ENCODE results near the gene JAKMIP3.
A peak's percentile ranks its signal among the peaks of the same experiment; 100 is the strongest.

JAKMIP3 gene

GRCh38 chr10:132097609-132098377 is 32.0 kb downstream of the JAKMIP3 start:
- DNase-seq (ENCODE audit: low spot score), result no peak

GRCh38 chr10:132098539-132099388 is 33.0 kb downstream of the JAKMIP3 start:
- no peak for DNase-seq (ENCODE audit: low spot score)

DNA sequence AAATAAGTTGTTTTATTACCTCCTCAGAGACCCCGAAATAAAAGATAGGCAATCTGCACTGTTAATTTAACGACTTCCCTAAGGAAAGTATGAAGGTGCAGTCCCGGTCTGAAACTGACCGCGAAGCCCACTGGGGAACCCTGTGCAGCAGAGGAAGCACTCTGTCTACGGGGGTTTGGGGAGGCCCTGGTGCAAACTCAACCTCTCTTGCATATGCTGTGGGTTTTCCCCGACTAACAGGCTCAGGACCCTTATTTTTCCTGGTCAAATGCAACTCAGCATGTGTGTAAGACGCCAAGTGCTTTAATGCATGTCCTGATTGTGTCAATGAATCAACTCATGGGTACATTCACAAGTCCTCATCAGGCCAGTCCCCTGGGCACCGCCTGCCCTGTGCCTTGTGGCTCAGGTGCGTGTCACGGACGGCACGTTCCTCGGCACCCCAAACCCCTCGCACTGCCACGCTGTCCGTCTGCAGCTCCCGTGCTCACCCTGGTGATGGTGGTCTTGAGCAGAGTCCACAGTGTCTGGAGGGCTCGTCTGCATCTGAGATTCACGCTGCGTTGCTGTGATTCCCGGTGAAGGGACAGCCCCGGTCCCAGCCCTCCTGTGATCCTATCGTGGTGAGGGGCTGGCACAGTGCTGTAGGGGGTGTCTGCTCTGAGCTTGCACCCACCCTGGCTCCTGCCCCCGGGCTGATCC is 33.8 kb downstream of the JAKMIP3 start:
- DNase-seq (ENCODE audit: low spot score), result no peak

DNA sequence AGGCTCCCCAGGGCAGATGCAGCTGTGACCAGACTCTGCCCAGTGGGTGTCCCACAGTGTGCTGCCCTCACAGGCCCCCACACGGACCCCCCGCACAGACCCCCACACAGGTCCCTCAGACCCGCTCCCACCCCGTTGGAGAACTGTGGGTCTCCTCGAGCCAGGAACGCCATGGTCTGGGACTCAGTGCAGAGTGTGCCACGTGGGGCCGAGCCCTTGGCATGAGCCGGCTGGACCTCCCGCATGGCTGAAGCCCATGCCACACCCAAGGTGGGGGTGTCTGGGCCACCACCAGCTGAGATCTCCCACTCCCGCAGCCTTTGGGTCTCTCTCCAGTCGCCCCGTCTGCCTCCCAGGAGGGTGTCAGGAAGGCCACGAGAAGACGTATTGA is 34.3 kb downstream of the JAKMIP3 start:
- no peak for DNase-seq (ENCODE audit: low spot score)

DNA sequence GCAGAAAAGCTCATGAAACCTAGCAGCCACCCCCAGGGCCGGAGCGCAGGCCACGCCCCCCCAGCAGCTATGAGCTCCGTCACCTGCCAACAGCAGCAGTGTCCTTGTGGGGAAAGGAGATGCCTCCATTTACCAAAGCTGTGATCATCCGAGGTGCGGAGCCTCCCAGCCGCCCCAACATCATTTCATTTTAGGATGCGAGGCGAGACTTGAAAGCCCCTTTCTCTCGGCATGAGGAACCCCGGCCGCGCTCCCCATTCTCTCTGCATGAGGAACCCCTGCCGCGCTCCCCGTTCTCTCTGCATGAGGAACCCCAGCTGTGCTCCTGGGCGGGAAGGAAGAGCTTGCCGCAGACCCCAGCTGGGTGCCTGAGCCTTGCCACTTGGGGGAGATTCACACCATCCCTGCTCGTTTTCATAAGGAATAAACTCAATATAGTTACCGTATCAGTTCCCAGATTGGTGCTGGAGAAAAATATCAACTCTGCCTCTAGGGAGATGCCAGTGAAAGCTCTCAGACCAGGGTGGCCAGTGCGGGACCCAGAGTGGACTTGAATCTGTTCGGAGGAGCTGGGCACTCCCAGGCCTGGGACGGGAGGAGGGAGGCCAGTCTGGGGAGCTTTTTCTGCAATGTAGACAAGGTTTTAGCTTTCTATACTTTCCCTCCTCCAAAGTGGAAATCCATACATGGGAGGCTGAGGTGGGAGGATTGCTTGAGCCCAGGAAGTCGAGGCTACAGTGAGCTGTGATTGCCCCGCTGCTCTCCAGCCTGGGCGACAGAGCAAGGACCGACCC is 35.0 kb downstream of the JAKMIP3 start:
- no peak for DNase-seq (ENCODE audit: low spot score)

DNA sequence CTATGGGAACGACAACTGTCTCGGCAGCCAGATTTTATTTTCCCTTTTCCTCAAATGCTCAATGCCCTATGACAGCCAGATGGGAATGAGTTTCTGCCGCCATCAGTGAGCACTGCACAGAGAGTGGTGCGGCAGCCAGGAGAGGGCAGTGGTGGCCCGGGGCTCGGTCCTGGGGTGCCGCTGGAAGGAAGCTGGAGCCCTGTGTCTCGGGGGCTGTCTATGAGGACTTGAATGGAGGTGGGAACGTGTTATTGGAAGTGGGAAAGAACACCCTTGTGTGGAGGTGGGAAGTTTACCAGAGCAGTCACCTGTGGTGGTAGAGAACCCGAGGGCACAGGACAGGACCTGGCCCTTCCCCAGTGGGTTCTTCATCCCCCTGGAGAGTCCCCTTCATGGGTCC is 35.8 kb downstream of the JAKMIP3 start:
- DNase-seq (ENCODE audit: low spot score), result no peak

DNA sequence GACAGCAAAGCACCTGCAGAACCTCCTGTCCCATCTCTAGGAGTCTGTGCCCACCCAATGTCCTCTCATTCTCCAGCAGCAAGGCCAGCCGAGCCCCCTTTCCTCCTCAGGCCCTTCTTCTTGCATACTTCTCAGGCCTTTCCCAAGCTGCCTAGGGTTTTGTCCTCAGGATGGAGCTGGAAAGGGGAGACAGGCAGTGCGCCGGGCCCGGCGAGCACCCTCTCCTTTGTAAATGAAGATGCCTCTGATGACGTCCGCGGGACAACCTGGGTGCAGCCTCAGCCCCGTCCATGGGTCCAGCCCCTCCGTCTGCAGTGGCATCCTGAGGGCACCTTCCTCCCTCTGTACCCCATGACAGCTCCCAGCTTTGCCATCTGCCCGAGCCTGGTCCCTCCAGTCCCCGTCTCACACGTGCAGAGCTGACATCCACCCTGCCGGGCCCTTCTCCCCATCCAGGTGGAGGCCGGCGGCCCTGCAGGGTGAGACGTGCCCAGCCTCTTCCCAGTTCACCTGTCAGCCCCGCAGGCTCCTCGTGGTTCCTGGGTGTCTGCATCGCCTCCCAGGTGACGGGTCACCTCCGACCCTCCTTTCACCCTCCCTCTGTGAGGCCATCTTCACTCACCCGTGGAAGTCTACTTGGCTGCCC is 36.4 kb downstream of the JAKMIP3 start:
- no peak for DNase-seq (ENCODE audit: low spot score)

DNA sequence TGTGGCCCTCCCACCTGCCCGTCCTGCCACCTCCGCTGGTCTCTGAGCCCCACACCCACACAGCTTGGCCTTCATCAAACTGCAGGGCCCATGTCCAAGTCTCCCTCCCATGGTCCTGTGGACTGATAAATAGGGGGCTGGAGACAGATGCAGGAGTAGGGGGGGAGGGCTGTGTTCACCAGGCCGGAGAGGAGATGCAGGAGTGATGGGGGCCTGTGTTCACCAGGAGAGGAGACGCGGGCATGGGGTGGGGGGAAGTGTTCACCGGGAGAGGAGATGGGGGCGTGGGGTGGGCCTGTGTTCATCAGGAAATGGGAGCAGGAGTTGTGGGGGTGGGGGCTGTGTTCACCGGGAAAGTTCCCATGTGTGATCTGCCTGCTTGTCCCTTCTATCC is 37.0 kb downstream of the JAKMIP3 start:
- DNase-seq (ENCODE audit: low spot score), result no peak

DNA sequence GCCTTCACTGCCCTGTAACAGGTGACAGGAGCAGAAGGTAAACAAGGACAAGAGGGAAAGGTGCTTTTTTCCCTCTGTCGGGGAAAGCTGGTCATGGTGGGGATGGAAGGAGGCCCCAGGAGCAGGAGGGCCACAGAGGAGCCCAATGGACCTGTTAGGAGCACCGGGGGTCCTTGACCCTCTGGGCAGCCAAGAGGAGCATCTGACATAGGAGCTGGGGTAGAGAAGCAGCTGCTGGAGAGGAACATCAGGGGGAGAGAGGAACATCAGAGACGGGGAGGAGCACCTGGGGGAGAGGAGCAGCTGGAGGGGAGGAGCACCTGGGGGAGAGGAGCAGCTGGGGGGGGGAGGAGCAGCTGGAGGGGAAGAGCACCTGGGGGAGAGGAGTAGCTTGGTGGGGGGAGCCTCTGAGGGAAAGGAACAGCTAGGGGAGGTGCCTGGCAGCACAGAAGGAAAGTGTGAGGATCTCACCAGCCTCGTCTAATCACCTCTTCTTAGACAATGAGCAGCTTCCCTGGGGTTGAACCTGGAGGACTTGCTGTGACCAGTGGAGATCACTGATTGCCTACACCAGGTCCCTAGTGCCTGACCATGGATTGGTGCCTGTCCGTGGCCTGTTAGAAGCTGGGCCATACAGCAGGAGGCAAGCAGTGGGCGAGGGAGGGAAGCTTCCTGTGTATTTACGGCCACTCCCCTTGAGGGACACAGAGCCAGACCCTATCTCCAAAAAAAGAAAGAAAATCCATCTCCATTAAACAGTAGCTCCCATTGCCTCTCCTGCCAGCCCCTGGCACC is 37.6 kb downstream of the JAKMIP3 start:
- no peak for DNase-seq (ENCODE audit: low spot score)

DNA sequence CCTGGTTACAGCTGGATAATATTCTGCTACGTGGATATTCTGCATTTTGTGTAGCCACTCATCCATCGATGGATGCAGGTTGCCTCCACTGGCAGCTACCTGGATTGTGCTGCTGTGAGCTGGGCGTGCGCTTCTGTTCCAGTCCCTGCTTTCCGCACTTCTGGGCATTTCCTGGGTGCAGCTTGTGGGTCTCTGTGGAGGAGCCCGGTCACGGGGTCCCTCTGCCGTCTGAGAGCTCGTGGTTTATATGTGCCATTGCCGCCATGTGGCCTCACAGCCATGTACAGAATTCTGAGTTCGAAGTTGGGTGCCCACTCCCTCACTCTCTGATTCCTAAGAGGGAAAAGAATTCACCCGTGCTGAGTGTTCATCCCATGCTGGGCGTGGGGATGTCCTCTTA is 38.3 kb downstream of the JAKMIP3 start:
- DNase-seq (ENCODE audit: low spot score), result no peak

DNA sequence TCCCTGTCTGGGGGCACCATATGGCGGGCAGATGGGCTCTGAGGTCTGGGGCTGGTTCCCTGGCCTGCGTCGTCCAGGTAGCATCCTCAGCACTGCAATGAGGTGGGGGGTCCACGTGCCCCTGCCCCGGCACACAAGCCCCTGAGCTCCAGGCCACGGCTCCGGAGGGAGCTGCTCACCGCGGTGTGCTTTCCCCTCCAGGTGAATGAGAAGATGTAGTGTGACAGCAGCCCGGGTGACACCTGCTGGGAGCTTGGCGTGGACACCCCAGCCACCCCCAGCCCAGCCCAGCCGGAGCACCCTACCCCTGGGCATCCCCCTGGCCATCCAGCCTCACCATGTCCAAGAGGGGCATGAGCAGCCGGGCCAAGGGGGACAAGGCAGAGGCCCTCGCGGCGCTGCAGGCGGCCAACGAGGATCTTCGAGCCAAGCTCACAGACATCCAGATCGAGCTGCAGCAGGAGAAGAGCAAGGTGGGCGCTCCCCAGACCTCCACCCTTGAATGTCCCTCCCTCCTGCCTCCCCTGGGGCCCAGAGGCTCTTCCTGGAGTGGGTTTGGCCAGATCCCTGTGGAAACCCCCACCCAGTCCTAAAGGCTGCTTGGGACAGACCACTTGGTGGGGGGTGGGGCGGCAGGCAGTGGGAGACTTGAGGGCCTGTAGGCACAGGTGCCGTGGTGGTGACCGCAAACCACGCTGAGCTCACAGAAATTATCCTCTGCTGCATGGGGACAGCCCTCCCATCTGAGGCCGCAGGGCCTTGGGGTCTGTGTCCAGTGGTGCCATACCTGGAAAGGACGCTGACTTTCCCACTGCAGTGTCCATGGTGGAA is 38.9 kb downstream of the JAKMIP3 start:
- no peak for DNase-seq (ENCODE audit: low spot score)

DNA sequence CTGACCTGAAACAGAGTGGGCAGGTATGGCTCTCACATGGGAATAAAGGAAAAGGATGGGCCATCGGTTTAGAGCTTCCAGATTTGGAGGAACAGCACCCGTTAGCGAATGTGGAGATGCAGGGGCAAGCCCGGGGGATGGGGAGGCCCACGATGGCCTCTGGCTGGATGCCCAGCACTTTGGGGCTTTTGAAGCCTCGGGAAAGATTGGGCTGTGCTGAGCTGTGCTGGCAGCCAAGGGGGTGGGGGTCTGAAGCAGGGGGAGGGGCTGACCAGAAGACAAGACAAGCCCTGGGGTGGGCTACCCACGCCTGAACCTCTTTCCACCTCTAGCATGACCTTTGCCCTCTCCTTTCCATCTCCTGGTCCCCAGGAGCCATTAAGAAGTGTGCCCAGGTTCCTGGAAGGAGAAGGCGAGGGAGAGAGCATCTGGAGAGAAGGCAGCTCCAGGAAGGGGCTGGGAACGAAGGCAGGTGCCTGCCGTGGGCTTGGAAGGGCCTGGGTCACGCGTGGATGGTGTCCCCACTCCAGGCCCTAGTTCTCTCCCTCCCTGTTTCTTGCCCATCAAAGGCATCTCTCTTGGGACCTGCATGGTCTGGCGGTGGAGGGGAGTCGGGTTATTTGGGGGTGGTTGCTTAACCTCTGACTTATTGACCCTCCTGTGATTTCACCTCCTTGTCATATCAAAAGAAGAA is 39.7 kb downstream of the JAKMIP3 start:
- DNase-seq (ENCODE audit: low spot score), result no peak

DNA sequence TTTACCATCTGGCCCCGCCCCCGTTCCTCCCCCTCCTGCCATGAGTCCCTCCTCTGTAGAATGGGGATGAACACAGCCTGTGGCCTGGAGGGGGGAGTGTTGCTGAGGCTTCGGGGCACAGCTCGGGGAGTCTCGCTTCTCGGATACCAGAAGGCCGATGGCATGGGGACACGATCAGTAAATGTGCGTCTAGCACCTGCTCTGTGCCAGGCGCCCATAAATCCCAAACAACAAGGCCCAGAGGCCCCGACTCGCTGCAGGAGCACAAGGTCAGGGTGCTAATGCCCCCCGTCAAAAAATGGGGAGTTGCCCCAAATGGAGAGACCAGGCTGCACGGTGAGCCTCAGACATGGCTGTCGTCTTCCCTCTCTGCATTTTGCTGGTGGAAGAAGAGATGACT is 40.7 kb downstream of the JAKMIP3 start:
- DNase-seq (ENCODE audit: low spot score), result no peak

DNA sequence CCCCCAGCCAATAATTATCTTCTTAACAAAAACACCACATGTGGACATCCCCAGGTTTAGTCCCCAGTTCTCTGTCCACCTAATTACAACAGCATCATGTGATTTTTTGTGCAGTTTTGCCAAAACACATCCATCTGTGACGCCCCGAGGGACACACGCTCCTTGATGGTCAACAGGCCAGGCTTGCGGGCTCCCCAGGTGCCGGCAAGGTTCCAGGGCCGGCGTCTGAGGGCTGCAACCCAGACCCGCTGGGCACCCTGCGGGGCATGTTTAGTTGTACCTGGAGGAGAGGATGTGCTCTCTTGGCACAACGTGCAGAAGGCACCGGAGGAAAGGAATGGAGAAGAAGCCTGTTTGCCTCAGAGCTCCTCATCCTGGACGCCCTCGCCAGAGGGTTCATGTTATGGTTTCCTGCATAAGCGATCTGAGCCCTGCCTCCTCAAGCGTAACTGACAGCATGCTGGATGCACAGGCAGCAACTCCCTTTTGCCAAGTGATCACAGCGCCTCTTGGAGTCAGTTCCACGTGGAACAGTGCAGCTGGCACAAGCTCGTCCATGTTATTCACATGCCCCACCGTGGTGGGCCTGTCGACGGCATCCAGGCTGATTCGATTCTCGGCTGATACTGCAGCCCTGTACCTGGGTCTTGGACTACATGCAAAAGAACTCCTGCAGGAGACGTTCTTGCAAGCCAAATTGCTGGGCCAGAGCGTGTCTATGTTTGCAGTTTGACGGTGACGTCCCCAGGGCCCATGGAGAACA is 41.6 kb downstream of the JAKMIP3 start:
- peak; percentile 64 for DNase-seq (ENCODE audit: low spot score)

GRCh38 chr10:132107949-132108877 is 42.5 kb downstream of the JAKMIP3 start:
- DNase-seq (ENCODE audit: low spot score), result no peak

GRCh38 chr10:132109341-132110110 is 43.8 kb downstream of the JAKMIP3 start:
- DNase-seq (ENCODE audit: low spot score), result no peak
